Iris pigment epithelial cell (primary cell): ENCODE measurements around the gene SNIP1.
"Not testable (repeated sequence)": the region's sequence is repeated elsewhere in the genome, so short reads cannot be mapped to it uniquely, and the experiment has no call there.

ENCODE experiments used
- DNase-seq: peaks from one replicate; pipeline ENCODE4 v3.0.0-alpha.2; 2011; ENCODE audit warnings: low read depth

SNIP1 gene

DNA sequence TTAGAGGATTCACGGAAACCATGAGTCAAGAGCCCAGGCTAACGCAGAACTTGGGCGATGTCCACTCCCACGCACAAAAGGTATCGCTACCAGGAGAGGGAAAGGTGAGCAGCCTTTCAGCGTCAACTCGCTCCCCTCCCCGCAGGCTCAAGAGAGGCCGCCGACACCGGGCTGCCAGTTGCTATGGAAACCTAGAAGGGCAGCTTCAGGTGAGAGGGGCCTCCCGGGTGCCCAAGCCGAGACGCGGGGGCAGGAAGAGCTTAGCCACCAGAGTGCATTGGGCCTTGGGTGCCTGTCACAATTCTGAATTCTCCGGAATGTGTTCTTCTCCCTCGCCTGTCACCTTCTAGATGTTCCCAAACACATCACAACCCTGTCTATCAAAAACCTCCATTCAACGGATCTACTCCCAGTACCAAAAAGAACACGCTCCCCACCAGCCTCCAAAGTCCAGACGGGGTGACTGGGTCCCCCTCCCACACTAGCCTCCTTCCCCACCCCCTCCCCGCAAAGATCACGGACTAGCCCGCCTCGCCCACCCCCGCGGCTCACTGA is 40.2 kb downstream of the SNIP1 start:
- DNase-seq, result peak; percentile 21

DNA sequence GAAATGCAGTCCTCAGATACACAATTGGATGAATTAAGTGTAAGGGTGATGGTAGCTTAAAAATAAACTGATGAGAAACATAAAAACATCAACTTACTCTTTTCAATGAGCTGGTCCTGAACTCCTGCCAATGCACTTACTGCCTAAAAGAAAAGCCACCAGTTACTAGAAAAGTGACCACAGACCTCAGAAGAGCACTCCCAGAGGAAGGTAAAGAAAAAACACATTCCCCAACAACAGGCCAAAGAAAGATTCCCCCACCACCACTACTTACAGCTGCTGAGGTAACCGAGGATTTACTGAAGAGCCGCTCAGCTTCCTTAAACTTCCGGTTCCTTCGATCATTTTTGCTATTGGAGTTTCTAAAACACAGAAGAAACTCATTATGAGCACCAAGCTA is 44.9 kb downstream of the SNIP1 start:
- DNase-seq, result peak; percentile 42

DNA sequence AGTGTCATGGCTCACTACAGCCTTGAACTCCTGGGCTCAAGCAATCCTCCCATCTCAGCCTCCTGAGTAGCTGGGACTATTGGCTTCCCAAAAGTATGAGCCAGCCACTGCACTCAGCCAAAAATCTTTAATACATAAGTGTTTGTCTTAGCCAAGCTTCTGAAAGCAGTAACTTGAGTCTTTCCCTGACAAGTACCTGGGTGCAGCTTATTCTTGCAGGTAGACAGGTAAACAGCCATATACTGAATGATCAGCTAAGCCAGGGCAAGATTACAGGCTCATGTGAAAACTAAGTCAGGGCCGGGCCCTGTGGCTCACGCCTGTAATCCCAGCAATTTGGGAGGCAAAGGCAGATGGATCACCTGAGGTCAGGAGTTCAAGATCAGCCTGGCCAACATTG is 47.4 kb downstream of the SNIP1 start:
- DNase-seq, result no peak

DNA sequence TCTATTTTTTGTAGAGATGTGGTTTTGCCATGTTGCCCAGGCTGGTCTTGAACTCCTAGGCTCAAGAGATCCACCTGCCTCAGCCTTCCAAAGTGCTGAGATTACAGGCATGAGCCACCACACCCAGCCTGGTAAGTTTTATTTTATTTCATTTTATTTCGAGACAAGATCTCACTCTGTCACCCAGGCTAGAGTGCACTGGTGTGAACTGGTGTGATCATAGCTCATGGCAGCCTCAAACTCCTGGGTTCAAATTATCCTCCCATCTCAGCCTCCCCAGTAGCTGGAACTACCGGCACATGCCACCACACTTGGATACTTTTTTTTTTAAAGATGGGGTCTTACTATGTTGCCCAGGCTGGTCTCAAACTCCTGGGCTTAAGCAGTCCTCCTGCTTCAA is 51.3 kb downstream of the SNIP1 start:
- not testable (repeated sequence) for DNase-seq

DNA sequence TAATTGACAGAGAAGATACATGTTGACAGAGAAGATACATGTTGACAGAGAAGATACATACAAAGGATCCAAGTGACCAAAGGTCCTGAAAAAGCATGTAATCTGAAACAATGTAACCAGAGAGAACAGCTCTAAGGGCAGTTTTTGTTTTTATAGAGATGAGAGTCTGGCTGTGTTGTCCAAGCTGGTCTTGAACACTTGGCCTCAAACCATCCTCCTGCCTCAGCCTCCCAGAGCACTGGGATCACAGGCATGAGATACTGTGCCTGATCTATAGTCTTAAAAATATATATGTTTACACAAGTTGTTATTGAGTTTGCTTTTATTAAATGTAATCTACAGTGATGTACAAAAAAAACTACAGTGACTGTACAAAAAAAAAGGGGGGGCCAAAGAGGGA is 52.0 kb downstream of the SNIP1 start:
- no peak for DNase-seq

DNA sequence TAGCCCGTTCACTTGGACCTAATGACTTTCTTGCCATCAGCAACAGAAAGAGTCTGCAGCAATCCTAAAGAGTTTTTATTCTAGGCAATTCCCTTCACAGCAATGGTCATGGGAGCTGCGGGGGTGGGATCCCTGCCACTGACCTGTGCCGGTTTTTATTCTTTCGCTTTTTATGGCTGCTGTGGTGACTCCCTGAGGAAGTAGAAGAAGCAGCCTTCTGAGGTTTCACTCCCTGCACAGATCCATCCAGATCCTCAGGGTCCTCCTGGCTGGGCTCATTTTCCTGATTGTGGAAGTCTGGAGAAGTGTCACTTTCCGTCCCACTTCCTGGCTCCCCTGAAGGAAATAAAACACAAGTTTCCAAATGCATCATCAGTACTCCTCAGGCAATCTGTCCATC is 52.4 kb downstream of the SNIP1 start:
- DNase-seq, result no peak

DNA sequence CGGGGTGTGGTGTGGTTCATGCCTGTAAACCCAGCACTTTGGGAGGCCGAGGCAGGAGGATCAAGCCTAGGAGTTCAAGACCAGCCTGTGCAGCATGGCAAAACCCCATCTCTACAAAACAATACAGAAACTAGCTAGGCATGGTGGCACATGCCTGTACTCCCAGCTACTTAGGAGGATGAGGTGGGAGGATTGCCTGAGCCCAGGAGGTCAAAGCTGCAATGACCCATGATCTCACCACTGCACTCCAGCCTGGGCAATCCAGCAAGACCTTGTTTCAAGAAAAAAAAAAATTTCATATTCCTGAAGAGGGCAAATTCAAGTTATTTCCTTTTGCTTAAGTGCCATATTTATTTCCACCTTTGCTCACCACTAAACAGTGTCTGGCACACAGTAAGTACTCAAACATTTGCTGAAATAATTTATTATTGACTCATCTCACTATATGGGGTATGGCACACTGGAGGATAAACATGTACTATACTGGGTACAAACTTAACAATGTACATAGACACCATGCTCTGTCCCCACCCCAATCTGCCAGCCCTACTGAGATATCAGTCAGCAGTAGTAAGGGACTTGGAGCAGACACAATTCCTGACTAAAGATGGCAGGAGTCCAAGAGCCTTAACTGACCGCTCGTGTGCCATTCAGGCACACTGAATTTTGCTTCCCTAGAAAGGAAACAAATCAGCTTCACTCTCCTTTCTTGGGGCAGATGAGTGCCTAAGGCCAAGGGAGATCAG is 55.0 kb downstream of the SNIP1 start:
- peak; percentile 70 for DNase-seq

DNA sequence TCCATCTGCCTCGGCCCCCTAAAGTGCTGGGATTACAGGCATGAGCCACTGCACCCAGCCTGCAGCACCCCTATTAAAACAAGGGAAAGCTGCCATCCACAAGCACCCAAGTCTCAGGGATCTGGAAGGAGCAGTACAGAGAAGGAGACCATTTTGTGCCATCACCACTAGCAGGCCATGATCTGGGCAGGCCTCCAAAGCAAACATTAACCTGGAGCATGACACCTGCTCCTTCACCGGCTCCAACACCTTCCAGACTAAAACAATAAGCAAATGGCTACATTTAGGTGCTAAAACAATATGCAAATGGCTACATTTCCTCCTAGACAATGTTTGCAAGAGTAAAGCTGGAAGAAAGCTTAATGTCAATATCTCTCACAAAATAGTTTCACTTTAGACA is 56.3 kb downstream of the SNIP1 start:
- no peak for DNase-seq

DNA sequence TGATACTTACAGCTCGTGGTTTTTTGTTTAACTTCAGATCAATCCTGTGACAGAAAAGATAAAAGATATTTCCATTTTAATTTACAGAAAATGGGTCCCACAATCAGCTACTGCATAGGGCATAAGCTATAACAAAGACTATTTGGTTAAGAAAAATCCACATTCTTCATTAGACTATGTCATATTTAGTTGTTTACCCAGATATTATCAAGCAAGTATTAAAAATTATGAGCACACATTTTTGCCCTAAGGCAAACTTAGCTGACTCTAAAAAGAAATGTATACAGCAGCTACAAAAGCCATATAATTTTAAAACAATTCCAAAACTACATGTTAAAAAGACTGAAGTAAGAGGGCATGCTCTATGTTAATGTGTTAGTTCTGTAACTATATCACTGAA is 58.2 kb downstream of the SNIP1 start:
- DNase-seq, result no peak

DNA sequence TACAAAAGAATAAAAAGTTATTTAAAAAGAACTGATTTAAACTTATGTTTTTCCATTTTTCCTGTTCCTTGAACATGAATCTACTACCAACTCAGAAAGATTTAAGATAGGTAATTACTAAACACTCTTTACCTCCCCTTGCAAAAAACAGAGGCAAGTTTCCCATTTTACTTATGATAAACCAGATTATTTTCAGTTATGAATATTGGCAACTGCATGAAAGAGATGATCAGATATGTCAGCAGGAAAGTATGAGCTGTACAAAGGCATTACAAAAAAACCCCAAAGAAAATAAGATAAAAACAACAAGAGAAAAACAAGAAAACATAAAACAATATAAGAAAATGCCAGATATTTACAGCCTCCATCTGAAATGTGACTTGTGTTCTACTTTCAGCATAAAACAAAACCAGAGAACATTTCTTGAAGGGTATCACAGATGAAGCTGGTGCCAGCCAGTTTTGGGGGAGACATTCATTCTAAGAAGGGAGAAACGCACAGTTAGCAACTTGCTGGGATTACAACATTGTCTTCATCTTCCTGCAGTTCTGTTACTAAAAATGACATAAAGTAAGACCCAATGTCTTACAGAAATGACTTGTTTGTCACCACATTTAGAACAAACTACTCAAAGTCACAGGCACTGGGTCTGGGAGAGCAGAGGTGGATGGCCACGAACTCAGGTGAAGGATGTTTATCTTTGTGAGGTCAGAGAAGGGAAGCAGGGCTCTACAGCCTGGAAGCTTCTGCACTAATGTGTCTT is 60.6 kb downstream of the SNIP1 start:
- no peak for DNase-seq

DNA sequence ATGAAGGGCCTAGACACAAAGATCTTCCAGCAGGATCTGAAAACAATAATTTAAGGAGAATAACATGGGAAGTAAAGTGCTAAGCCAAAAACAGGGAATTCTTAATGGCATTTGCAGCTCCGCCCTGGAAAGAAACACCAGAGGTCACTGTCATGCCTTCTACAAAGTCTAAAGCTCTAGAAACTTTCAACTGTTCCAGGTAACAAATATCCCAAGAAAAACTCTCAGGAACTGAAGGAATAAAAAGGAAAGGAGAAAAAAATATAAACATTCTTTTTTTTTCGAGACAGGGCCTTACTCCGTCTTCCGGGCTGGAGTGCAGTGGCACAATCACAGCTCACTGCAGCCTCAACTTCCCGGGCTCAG is 66.5 kb downstream of the SNIP1 start:
- no peak for DNase-seq

DNA sequence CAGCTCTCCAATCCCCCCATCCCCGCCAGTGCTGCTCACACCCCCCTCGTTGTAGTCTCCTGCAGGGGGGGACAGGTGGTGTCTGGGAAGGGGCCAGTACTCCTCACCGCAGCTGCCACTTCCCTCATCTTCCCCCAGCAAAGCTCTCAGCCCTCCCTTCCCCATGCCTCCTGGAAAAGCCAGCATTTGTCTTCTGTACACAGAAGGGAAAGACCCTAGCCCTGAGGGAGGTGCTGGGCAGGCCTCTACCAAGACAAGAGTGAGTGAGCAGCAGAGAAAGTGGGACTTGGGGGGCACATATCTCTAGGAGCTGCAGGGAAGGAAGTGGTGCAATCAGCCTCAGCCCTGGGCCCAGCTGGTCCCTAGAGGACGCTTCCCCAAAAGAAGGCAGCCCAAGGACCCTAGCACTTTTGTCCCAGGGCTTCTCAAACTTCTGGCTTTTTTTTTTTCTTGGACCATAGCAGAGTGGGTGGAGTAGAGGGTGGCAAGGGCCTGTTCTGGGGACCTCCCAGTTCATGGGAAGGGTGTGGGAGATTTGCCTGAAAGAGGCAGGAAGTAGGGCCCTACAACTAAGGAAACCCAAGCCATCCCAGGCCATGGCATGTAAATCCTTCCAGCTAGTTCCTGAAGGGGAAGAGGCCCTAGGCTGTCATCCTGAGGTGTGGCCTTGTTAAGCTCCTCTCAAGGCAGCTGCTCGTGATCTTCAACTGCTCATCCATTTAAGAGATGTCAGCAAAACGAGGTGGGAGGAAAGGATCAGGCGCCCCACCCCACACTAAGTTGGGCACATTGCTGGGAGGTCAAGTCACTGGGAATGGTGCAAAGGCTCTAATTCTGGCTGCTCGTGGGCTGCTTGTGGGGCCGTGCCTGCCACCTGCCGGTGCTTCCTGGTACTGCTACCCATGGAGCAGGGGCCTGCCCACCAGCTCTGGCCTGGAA is 67.1 kb downstream of the SNIP1 start:
- peak; percentile 66 for DNase-seq

DNA sequence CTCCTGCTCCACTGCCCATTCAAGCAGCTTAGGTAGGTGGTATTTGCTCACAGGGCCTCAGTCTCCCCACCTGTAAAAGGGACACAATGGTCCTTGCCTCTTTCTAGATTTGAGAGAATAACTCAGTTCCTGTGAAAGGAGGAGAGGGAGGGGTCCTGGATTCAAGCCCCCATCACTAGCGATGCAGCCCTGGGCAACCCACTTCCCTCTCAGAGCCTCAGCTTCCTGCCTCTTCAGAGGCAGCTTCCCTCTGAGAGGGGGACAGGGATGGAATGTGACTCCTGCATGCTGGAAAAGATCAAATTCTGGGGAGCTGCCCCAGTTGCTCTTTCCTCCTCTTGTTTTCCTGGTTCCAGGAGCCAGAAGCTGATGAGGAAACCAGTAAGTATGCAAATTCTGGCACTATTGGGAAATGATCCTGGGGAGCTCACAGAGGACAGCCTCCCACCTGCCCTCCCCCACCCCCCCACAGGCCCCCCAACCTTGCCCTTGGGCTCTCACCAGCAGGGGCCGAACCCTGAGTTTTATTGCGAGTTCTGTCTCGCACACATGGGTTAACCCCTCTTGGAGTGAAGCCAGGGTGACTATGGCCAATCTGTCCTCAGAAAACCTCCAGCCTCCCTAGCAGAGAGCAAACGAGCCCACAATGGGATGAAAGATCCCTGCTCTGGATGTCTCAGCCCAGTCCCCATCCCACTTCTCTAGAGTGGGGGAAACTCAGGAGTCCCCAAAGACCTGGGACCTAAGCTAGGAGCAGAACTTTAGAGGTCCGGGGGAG is 68.0 kb downstream of the SNIP1 start:
- no peak for DNase-seq
